GM06990 (cell line): ENCODE results near the gene ALS2CL.

Source experiments
- DNase-seq: peaks from one replicate; pipeline ENCODE4 v3.0.0-alpha.2; 2011; ENCODE audit not compliant: insufficient read length; ENCODE audit errors: extremely low read depth
- H3K27me3 ChIP-seq: replicated peaks from 2 replicates; pipeline ENCODE4 v1.6.0; 2011; ENCODE audit warnings: low read length; ENCODE audit not compliant: control insufficient read depth, insufficient read depth
- H3K36me3 ChIP-seq: 2 replicates; pipeline ENCODE4 v1.5.1; 2011; ENCODE audit warnings: low read length; ENCODE audit not compliant: control insufficient read depth, insufficient read depth
- H3K4me3 ChIP-seq: replicated peaks from 2 replicates; pipeline ENCODE4 v1.5.1; 2011; ENCODE audit warnings: low read depth, mild to moderate bottlenecking, control low read depth, low read length
- CTCF ChIP-seq: IDR thresholded peaks from 2 replicates; pipeline ENCODE4 v1.5.1; 2011; ENCODE audit warnings: low read length, control low read depth, mild to moderate bottlenecking, inconsistent platforms; ENCODE audit not compliant: insufficient read depth, poor library complexity, severe bottlenecking

Gene ALS2CL

GRCh38 chr3:46670000-46670890, 23.2 kb downstream of the ALS2CL start:
- no peak for TF ChIP-seq CTCF
- no peak overlapping the region for H3K4me3 ChIP-seq
- DNase-seq, result no peak
- no peaks in the 10 kb centered on the region for H3K36me3 ChIP-seq
- peaks cover 4% of the 10 kb centered on the region for H3K27me3 ChIP-seq

- H3K36me3 ChIP-seq, result no peaks in the 10 kb centered on the region
- TF ChIP-seq CTCF, result no peak
- peaks cover 4% of the 10 kb centered on the region for H3K27me3 ChIP-seq
- no peak overlapping the region for H3K4me3 ChIP-seq
- DNase-seq, result no peak
These were observed 24.1 kb downstream of the ALS2CL start for GRCh38 chr3:46669191-46669999.

- H3K36me3 ChIP-seq, result no peaks in the 10 kb centered on the region
- DNase-seq, result no peak
- H3K27me3 ChIP-seq, result peaks cover 4% of the 10 kb centered on the region
- no peak for TF ChIP-seq CTCF
- H3K4me3 ChIP-seq, result no peak overlapping the region
These were observed 24.9 kb downstream of the ALS2CL start for GRCh38 chr3:46668591-46668990.

GRCh38 chr3:46668116-46668515, 25.4 kb downstream of the ALS2CL start:
- no peak for DNase-seq
- H3K36me3 ChIP-seq, result no peaks in the 10 kb centered on the region
- no peak for TF ChIP-seq CTCF
- no peak overlapping the region for H3K4me3 ChIP-seq
- H3K27me3 ChIP-seq, result peaks cover 2% of the 10 kb centered on the region

- H3K36me3 ChIP-seq, result no peaks in the 10 kb centered on the region
- no peak for TF ChIP-seq CTCF
- H3K4me3 ChIP-seq, result no peak overlapping the region
- DNase-seq, result no peak
- H3K27me3 ChIP-seq, result peaks cover 3% of the 10 kb centered on the region; the same call in 1 of the 2 replicates
These were observed 25.8 kb downstream of the ALS2CL start for GRCh38 chr3:46667657-46668056.
